K562 treated with DMSO at 1 percent for 12 hours (cell line): Measurements from ENCODE around the gene LIN28B. TPM values are rescaled to one million over a fixed set of nuclear protein-coding genes. Genes with fewer than 3 reads are reported as not detected.

Source experiments
- total RNA-seq: library from RNA; unstranded; fragments of 300-600 nt; gene quantifications from 2 replicates; pipeline ENCODE4 v1.2.3, GENCODE V29; 2022; ENCODE audit not compliant: insufficient read depth

Gene LIN28B
- total RNA-seq, result 2.8 and 11.4 TPM in 2 replicates

GRCh38 chr6:104956731-104957294 lies at the start of gene LIN28B:
TSS of gene LIN28B (plus strand) at chr6:104957107. CDS start at chr6:104957251, 144 bp downstream.

Other genes starting within 250 kb of the LIN28B start
- gene HACE1, start 97.2 kb upstream of the LIN28B start, total RNA-seq, result 4.1 and 14.7 TPM in 2 replicates
- gene POPDC3, start 222.9 kb downstream of the LIN28B start, total RNA-seq, result 3.1 and 7.8 TPM in 2 replicates